Ascending aorta (tissue), 2 donors: ENCODE measurements around the gene GALNT18. TPM values are rescaled to one million over a fixed set of nuclear protein-coding genes. Genes with fewer than 3 reads are reported as not detected.

Experiments used
- DNase-seq, 2 donors: peaks; one replicate each; pipeline ENCODE4 v3.0.0-alpha.2; 2019; ENCODE audit warnings: low spot score in 2 of 2
- H3K27ac ChIP-seq, 2 donors: fragments of 200-600 bp; sonication (generic); one replicate each; pipeline ENCODE4 v1.5.1; 2016 to 2017; ENCODE audit warnings: mild to moderate bottlenecking in 1 of 2
- H3K27me3 ChIP-seq: fragments of 200-600 bp; sonication (generic); one replicate; pipeline ENCODE4 v1.5.1; 2017
- H3K36me3 ChIP-seq, 2 donors: fragments of 200-600 bp; sonication (generic); one replicate each; pipeline ENCODE4 v1.5.1; 2016
- H3K4me1 ChIP-seq, 2 donors: fragments of 200-600 bp; sonication (generic); one replicate each; pipeline ENCODE4 v1.5.1; 2016 to 2017; ENCODE audit warnings: mild to moderate bottlenecking in 1 of 2
- H3K4me3 ChIP-seq, 2 donors: fragments of 200-600 bp; sonication (generic); one replicate each; pipeline ENCODE4 v1.5.1; 2016 to 2017; ENCODE audit warnings: mild to moderate bottlenecking in 1 of 2
- H3K9me3 ChIP-seq, 2 donors: fragments of 200-600 bp; sonication (generic); one replicate each; pipeline ENCODE4 v1.5.1; 2016
- intact Hi-C: fragments of 100-400 bp; cut with DNase I; formaldehyde crosslinking; loops from one replicate; pipeline ENCODE4 v1.15.1; 2023
- total RNA-seq: library from RNA; depleted of rRNA; stranded (reverse); fragments of >200 nt; gene quantifications from one replicate; pipeline ENCODE4 v1.1.0, GENCODE V29; 2016
- TF ChIP-seq, protein P1 (sequence below), 3 experiments: fragments of 200-600 bp in 2 of 3; fragments of 450-650 bp in 1 of 3; sonication (generic) in 2 of 3; IDR thresholded peaks; one replicate each; pipeline ENCODE4 v1.5.1; 2016 to 2019; ENCODE audit warnings: antibody characterized with exemption in 3 of 3, mild to moderate bottlenecking in 1 of 3, moderate library complexity in 1 of 3

GALNT18 gene
- total RNA-seq, 1 donor from 2014 or later = 53.5 TPM

DNA sequence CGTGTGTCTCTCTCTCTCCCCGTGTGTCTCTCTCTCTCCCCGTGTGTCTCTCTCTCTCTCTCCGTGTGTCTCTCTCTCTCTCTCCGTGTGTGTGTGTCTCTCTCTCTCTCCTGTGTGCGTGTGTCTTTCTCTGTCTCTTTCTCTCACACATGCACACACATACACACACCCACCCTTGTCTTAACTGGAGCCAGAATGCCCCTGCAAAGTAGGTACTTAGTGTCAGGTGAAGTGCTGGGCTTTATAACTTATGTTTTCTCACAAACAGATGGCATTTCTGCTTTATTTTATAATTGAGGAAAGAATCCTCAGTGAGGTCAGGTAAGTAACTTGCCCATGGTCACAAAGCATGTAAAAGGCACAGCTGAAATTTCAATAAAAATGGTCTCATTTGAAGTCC lies 374.7 kb downstream of the GALNT18 start:
- H3K9me3 ChIP-seq = no peaks in the 10 kb centered on the region
- DNase-seq = no peak
- no peak overlapping the region for H3K27ac ChIP-seq
- no peaks in the 10 kb centered on the region for H3K36me3 ChIP-seq
- peaks cover 10 to 36% of the 10 kb centered on the region in 2 donors for H3K4me1 ChIP-seq
- no peak overlapping the region for H3K4me3 ChIP-seq
- no peaks in the 10 kb centered on the region for H3K27me3 ChIP-seq
- TF ChIP-seq, protein P1, sequence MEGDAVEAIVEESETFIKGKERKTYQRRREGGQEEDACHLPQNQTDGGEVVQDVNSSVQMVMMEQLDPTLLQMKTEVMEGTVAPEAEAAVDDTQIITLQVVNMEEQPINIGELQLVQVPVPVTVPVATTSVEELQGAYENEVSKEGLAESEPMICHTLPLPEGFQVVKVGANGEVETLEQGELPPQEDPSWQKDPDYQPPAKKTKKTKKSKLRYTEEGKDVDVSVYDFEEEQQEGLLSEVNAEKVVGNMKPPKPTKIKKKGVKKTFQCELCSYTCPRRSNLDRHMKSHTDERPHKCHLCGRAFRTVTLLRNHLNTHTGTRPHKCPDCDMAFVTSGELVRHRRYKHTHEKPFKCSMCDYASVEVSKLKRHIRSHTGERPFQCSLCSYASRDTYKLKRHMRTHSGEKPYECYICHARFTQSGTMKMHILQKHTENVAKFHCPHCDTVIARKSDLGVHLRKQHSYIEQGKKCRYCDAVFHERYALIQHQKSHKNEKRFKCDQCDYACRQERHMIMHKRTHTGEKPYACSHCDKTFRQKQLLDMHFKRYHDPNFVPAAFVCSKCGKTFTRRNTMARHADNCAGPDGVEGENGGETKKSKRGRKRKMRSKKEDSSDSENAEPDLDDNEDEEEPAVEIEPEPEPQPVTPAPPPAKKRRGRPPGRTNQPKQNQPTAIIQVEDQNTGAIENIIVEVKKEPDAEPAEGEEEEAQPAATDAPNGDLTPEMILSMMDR (IDR thresholded peaks at IDR 0.05) = no peak
- intact Hi-C loops = no loop called here

DNA sequence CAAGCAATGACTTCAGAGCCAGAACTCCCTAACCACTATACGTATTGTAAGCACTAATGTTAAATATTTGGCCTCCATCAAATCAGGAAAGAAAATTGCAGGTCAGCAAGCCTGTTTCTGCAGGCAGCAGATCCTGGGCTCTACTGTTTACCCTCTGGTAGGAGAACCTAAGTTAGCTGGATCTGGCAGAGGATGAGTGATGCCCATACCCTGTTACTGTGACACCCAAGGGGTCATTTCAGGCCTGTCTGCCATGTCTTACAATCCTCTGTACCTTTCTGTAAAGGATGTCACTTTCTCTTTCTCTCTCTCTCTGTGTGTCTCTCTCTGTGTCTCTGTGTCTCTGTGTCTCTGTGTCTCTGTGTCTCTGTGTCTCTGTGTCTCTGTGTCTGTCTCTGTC lies 375.6 kb downstream of the GALNT18 start:
- DNase-seq = no peak
- H3K4me3 ChIP-seq = no peak overlapping the region
- intact Hi-C loops = no loop called here
- no peaks in the 10 kb centered on the region for H3K27me3 ChIP-seq
- no peak overlapping the region for H3K27ac ChIP-seq
- H3K36me3 ChIP-seq = no peaks in the 10 kb centered on the region
- no peaks in the 10 kb centered on the region for H3K9me3 ChIP-seq
- TF ChIP-seq, protein P1 (IDR thresholded peaks at IDR 0.05) = no peak
- H3K4me1 ChIP-seq = peaks cover 10 to 36% of the 10 kb centered on the region in 2 donors

DNA sequence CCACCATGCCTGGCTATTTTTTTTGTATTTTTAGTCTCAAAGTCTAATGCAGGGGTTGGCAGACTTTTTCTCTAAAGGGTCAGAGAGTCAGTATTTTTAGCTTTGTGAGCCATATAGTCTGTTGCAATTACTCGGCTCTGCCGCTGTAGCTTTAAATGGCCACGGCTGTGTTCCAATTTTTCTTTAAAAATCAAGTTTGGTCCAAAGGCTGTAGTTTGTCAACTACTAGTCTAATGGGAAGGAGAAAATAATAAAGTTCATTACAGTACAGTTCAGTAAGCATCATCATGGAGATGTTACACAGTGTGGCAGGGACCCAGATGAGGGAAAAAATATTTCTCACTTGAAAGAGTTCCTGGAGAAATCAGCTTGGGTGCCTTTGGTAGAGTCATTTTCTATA lies 376.4 kb downstream of the GALNT18 start:
- intact Hi-C loops = no loop called here
- Histone ChIP-seq H3K27me3 (no peaks in the 10 kb centered on the region), H3K27ac (peak overlapping the region in 1 of 2 donors; percentile 73), H3K36me3 (no peaks in the 10 kb centered on the region), H3K4me3 (no peak overlapping the region), H3K9me3 (no peaks in the 10 kb centered on the region), H3K4me1 (peaks cover 10 to 36% of the 10 kb centered on the region in 2 donors)
- TF ChIP-seq, protein P1 (IDR thresholded peaks at IDR 0.05) = peak in 1 of 3 experiments; percentile 7
- DNase-seq = no peak

DNA sequence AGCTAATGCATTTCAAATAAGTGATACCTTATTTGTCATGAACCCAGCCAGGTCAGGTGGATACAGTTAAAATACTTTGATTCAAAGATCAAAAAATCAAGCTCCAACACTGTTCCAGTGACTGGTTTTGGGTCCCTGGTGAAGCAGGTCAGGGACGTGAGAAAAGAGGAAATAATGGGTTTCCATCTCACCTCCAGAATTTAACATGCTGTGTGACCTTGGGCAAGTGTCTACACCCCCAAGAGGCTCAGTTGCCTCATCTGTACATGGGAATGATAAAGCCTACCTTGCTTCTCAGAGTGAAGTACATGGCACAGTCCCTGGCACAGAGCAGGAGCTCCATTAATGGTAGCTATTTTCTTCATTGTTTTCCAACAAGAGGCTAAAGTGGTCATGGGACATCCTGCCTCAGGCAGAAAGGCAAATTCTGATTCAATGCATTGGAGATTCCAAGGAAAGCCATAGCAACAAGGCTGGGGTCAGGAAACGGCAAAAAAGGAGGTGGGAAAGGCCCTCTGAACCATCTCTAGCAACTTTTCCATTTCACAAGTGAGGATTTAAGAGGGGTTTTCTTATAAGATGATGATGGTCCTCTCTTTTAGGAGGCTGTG lies 377.2 kb downstream of the GALNT18 start:
- Histone ChIP-seq H3K9me3 (no peaks in the 10 kb centered on the region), H3K27ac (peak overlapping the region; percentile 73 to 74), H3K36me3 (no peaks in the 10 kb centered on the region), H3K27me3 (no peaks in the 10 kb centered on the region), H3K4me3 (no peak overlapping the region), H3K4me1 (peaks cover 10 to 36% of the 10 kb centered on the region in 2 donors)
- intact Hi-C loops = loop anchor here (5.0 kb wide), 1 partner anchor 97 kb away; no protein-coding TSS in a partner anchor
- TF ChIP-seq, protein P1 (IDR thresholded peaks at IDR 0.05) = no peak
- DNase-seq = no peak

DNA sequence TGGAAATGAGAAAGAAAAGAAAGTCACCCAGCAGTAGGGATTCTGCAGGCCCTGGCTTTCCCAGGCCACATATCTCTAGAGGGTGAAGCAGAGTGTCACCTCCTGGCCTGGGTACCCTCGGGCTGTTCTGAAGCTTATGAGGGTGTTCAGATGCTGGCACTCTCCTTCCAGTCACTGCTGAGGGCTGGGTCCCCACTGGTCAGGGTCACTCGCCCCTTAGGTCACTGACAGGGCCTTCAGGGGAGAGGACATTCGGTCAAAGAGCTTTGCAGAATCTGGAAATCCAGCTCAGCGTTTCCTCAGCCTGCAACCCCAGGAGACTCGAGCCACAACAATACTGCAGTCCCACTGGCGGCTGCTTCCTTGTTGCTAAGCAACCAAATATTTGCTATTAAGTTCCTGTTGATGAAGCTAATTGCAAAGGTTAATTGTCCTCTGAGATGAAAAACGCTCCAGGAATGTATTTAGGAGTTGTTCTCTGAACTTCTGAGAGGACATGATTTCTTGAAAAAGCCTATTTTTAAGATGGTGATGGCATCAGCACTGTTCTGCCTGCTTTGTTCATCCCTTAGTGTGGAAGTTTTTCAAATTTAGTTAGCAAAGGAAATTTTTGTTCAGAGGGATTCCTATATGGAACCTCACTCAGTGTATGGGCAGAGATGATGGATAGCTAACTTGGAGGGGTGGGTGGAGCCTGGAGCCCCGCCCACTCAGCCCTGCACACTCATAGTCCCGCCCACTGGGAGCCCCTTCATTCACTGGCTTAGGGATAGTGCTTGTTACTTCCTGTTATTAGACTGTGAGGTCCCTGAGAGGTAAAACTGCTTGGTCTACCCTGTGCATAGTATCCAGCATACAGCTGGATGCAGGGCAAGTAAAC lies 378.0 kb downstream of the GALNT18 start:
- peak in 1 of 2 donors; percentile 72 for DNase-seq
- intact Hi-C loops = loop anchor here (5.0 kb wide), 1 partner anchor 97 kb away; no protein-coding TSS in a partner anchor
- Histone ChIP-seq H3K4me1 (peaks cover 10 to 36% of the 10 kb centered on the region in 2 donors), H3K36me3 (no peaks in the 10 kb centered on the region), H3K9me3 (no peaks in the 10 kb centered on the region), H3K27ac (peak overlapping the region; percentile 73 to 74), H3K4me3 (peak overlapping the region in 1 of 2 donors; percentile 13), H3K27me3 (no peaks in the 10 kb centered on the region)
- TF ChIP-seq, protein P1 (IDR thresholded peaks at IDR 0.05) = no peak
